IMR-90 (cell line): ENCODE results near the gene PPBP.

Experiments used
- CTCF ChIP-seq: conservative IDR thresholded peaks from 2 replicates; pipeline ENCODE4 v1.5.1; 2012; ENCODE audit warnings: mild to moderate bottlenecking, low read depth, low read length, improper control_type of control experiment
- MAFK ChIP-seq: IDR thresholded peaks from 2 replicates; pipeline ENCODE4 v1.6.1; 2012; ENCODE audit warnings: low read depth, low read length, improper control_type of control experiment
- MXI1 ChIP-seq: IDR thresholded peaks from 2 replicates; pipeline ENCODE4 v1.6.1; 2012; ENCODE audit warnings: low read depth, mild to moderate bottlenecking, low read length, moderate library complexity, borderline replicate concordance
- NFE2L2 ChIP-seq: fragments of 150-350 bp; IDR thresholded peaks from 2 replicates; pipeline ENCODE4 v1.6.1; 2016; ENCODE audit warnings: low read depth, mild to moderate bottlenecking, low read length
- POLR2A ChIP-seq: IDR thresholded peaks from 2 replicates; pipeline ENCODE4 v1.6.1; 2012; ENCODE audit warnings: mild to moderate bottlenecking, low read depth, low read length
- RAD21 ChIP-seq: IDR thresholded peaks from 2 replicates; pipeline ENCODE4 v1.6.1; 2012; ENCODE audit warnings: low read length, improper control_type of control experiment

- TF ChIP-seq CTCF (no peak), POLR2A (no peak), MAFK (no peak), NFE2L2 (no peak), MXI1 (no peak), RAD21 (no peak)
These were observed 16.7 kb upstream of the PPBP start for GRCh38 chr4:74004668-74005067.
